ENCODE results near the gene PRG2. TPM values are rescaled to one million over a fixed set of nuclear protein-coding genes. Genes with fewer than 3 reads are reported as not detected.
"Not testable (repeated sequence)": the region's sequence is repeated elsewhere in the genome, so short reads cannot be mapped to it uniquely, and the experiment has no call there.

The PRG2 gene
- total RNA-seq, 1 experiment from 2014 or later, result not detected

DNA sequence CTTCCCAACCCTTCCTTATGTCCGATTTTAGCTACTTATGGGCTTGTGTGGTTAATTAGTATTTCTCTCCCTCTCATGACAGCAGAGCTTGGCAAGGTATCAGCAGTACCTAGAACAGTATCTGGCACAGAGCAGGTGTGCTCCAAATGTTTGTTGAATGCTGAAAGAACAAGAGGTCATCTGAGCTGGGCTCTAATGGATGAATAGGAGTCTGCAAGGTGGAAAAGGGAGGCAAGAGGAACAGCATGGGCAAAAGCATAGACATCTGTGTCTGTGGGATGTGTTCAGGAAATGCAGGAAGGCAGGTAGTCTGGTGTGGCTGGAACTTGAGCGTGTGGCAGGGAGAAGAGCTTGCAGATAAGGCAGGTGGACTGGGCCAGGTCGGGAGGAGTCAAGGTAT is 28.5 kb downstream of the PRG2 start:
- Histone ChIP-seq H3K27me3 (replicated peaks) (peaks cover 13% of the 10 kb centered on the region), H3K4me3 (no peak overlapping the region), H3K27ac (no peak overlapping the region), H3K36me3 (no peaks in the 10 kb centered on the region), H3K4me1 (replicated peaks) (no peaks in the 10 kb centered on the region), H3K9me3 (replicated peaks) (no peaks in the 10 kb centered on the region)
- DNase-seq (ENCODE audit: low read depth in 1 of 2, low spot score in 2 of 2), result no peak

DNA sequence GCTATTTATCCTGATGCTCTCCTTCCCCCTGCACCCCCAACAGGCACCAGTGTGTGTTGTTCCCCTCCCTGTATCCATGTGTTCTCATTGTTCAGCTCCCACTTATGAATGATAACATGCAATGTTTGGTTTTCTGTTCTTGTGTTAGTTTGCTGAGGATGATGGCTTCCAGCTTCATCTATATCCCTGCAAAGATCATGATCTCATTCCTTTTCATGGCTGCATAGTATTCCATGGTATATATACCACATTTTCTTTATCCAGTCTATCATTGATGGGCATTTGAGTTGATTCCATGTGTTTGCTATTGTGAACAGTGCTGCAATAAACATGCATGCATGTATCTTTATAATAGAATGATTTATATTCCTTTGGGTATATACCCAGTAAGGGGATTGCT is 29.0 kb downstream of the PRG2 start:
- H3K27me3 ChIP-seq (replicated peaks), result peaks cover 13% of the 10 kb centered on the region
- H3K36me3 ChIP-seq; H3K27ac ChIP-seq; H3K9me3 ChIP-seq (replicated peaks); DNase-seq (ENCODE audit: low read depth in 1 of 2, low spot score in 2 of 2); H3K4me1 ChIP-seq (replicated peaks); H3K4me3 ChIP-seq: not testable (repeated sequence)

DNA sequence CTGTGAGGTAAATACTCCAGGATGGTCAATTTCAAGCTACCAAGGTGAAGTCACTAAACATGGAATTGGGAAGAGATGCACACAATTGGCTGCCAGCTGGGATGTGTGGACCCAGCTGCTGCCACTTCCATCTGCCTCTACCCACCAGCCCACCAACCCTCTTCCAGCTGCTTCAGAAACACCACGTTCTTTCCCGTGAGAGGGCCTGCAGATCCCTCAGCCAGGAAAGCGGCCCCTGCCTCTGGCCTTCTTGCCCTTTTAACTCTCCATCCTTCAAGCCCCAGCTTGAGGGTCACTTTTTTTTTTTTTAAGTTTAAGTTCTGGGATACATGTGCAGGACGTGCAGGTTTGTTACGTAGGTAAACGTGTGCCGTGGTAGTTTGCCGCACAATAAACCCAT is 29.5 kb downstream of the PRG2 start:
- Histone ChIP-seq H3K4me3 (no peak overlapping the region), H3K9me3 (replicated peaks) (no peaks in the 10 kb centered on the region), H3K27ac (no peak overlapping the region), H3K27me3 (replicated peaks) (peaks cover 13% of the 10 kb centered on the region), H3K4me1 (replicated peaks) (no peaks in the 10 kb centered on the region), H3K36me3 (no peaks in the 10 kb centered on the region)
- DNase-seq (ENCODE audit: low read depth in 1 of 2, low spot score in 2 of 2), result no peak

DNA sequence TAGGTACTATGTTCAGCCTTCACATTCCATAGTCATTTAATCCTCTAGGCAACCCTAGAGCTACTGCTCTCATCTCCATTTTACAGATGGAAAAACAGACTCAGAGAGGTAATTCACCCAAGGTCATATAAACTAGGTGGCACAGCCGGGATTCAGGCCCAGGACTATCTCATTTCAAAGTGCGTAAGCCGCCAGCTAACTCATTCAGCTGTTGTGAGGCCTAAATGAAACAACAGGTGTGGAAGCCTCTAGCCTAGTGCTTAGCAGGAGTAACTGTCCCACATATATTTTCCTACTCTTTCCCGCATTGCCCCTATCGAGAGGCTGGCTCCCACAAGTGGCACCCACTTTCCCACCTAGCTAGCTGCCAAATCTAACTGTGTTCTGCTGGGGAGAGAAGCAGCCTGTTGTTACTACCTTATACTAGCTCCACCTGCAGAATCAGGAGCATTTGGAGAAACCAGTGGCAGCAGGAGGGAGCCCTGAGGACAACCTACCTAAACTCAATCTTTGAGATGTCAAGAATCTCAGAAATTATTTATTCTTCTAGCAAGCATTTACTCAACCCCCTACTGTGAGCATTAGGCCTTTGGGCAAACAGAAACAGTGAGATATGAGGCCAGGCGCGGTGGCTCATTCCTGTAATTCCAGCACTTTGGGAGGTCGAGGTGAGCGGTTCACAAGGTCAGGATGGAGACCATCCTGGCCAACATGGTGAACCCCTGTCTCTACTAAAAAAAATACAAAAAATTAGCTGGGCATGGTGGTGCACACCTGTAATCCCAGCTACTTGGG is 30.4 kb downstream of the PRG2 start:
- DNase-seq (ENCODE audit: low read depth in 1 of 2, low spot score in 2 of 2), result no peak
- H3K27ac ChIP-seq, result no peak overlapping the region
- H3K9me3 ChIP-seq (replicated peaks), result no peaks in the 10 kb centered on the region
- H3K4me1 ChIP-seq (replicated peaks), result no peaks in the 10 kb centered on the region
- H3K36me3 ChIP-seq, result no peaks in the 10 kb centered on the region
- H3K4me3 ChIP-seq, result no peak overlapping the region
- H3K27me3 ChIP-seq (replicated peaks), result peaks cover 13% of the 10 kb centered on the region

DNA sequence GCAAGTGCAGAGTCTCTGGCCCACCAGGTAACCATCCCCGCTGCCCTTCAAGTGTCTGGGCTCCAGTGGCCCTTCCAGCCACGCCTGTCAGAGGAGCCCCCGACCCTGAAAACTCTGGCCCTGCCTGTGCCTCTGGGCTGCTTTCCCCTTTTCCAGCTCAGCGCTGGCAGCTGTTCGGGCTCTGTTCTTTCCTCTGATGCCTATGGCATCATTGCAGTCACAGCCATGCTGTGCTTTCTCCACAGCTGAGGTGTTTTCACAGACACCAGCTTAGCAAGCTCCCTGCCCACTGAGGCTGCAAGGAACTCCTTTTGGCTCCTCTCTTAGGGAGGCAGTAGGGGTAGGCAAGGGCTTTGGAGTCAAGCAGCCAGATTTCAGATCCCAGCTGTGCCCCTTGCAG is 31.1 kb downstream of the PRG2 start:
- Histone ChIP-seq H3K9me3 (replicated peaks) (no peaks in the 10 kb centered on the region), H3K36me3 (no peaks in the 10 kb centered on the region), H3K4me1 (replicated peaks) (no peaks in the 10 kb centered on the region), H3K4me3 (no peak overlapping the region), H3K27me3 (replicated peaks) (peaks cover 13% of the 10 kb centered on the region), H3K27ac (no peak overlapping the region)
- no peak for DNase-seq (ENCODE audit: low read depth in 1 of 2, low spot score in 2 of 2)

DNA sequence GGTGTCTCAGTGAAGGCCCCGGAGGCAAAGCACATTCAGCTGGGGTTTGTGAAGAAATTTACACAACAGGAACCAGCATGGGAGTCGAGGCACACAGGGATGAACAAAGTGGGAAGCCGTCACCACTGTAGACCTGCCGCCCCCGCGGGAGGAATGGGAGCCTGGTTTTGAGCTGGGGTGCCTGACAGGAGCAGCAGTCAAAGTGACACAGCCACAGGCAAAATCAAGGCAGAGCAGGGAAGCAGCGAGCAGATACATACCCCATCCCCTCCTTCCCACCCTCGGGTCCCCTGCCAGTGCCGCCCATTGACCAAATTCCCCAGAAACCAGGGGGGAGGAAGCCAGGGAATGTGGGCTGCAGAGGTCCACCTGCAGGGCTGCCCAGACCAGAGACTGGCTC is 31.5 kb downstream of the PRG2 start:
- no peak overlapping the region for H3K4me3 ChIP-seq
- no peak for DNase-seq (ENCODE audit: low read depth in 1 of 2, low spot score in 2 of 2)
- H3K36me3 ChIP-seq, result no peaks in the 10 kb centered on the region
- no peaks in the 10 kb centered on the region for H3K4me1 ChIP-seq (replicated peaks)
- H3K27ac ChIP-seq, result no peak overlapping the region
- H3K9me3 ChIP-seq (replicated peaks), result no peaks in the 10 kb centered on the region
- peaks cover 13% of the 10 kb centered on the region for H3K27me3 ChIP-seq (replicated peaks)

DNA sequence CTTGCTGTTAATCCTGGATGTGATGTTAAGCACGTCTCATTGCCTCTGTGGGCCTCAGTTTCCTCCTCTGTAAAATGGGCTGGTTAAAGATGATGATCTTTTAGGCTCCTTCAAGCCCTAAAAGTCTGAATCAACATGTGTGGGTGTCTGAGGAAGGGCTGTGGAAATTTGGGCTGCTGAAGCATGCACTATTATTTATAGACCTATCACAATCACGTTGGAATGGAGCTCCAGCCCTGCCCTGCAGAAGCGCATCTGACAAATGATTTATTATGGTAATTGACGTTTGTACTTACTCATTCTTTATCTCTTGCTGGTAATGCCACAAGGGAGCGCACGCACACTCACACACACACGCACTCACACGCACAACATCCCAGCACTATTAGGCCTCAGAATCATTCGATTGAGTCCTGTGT is 31.9 kb downstream of the PRG2 start:
- no peak for DNase-seq (ENCODE audit: low read depth in 1 of 2, low spot score in 2 of 2)
- Histone ChIP-seq H3K36me3 (no peaks in the 10 kb centered on the region), H3K4me3 (no peak overlapping the region), H3K9me3 (replicated peaks) (no peaks in the 10 kb centered on the region), H3K27ac (no peak overlapping the region), H3K4me1 (replicated peaks) (no peaks in the 10 kb centered on the region), H3K27me3 (replicated peaks) (peaks cover 13% of the 10 kb centered on the region)

DNA sequence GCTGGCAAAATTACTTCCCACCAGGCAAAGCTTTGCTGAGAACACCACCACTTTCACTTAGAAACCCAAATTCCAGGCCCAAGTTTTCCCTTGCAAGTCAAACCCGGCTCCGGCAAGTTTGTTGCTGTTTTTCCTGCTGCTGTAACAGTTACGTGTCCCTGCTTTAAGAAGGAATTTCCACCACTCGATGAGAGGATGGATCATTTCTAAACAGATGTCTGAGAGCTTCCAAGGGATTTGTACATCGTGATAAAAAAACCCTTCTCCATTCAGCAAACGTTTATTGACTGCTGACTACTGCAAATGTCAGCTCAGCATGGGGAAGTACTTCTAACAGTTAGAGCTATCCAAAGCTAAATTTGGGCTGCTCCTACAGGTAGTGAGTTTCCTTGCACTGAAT is 32.6 kb downstream of the PRG2 start:
- Histone ChIP-seq H3K4me1 (replicated peaks) (no peaks in the 10 kb centered on the region), H3K27me3 (replicated peaks) (peaks cover 13% of the 10 kb centered on the region), H3K27ac (no peak overlapping the region), H3K9me3 (replicated peaks) (no peaks in the 10 kb centered on the region), H3K36me3 (no peaks in the 10 kb centered on the region), H3K4me3 (no peak overlapping the region)
- no peak for DNase-seq (ENCODE audit: low read depth in 1 of 2, low spot score in 2 of 2)

DNA sequence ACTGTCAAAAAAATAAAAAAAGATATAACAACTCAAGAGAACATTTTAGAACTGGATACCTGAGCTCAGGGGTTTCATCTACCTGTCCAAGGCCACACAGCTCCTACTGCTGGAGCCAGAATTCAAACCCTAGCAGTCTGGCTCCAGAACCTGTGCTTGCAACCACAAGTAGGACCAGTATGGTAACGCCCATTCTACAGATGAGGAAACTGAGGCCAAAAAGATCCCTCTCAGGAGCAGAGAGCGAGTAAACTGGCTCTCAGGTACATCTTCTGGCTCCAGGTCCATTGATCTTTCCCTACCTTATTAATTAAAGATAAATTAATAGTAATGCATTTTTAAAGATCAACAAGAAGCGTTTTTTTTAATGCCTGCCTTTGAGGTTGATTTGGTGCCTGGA is 33.1 kb downstream of the PRG2 start:
- H3K36me3 ChIP-seq, result no peaks in the 10 kb centered on the region
- DNase-seq (ENCODE audit: low read depth in 1 of 2, low spot score in 2 of 2), result no peak
- no peak overlapping the region for H3K4me3 ChIP-seq
- no peak overlapping the region for H3K27ac ChIP-seq
- H3K4me1 ChIP-seq (replicated peaks), result no peaks in the 10 kb centered on the region
- no peaks in the 10 kb centered on the region for H3K9me3 ChIP-seq (replicated peaks)
- H3K27me3 ChIP-seq (replicated peaks), result peaks cover 13% of the 10 kb centered on the region

DNA sequence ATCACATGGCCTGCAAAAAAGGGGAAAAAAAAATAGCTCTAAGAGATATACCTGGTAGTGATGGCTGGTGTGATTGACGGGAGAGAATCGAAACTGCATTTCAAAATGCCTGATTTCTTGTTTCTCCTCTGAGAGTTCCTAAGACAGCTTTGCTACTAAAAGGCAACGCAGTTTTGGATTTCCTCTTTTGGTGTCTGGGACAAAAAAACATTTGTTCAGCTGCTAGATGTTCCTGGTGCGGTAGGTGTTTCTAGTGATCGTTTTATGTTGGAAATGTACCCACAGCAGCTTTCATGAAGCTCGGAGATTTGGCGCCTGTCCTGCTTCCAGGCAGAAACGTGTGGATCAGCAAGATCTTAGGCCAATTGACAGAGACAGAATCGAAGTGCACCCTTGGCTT is 34.2 kb downstream of the PRG2 start:
- Histone ChIP-seq H3K4me3 (no peak overlapping the region), H3K9me3 (replicated peaks) (no peaks in the 10 kb centered on the region), H3K4me1 (replicated peaks) (no peaks in the 10 kb centered on the region), H3K36me3 (no peaks in the 10 kb centered on the region), H3K27me3 (replicated peaks) (peaks cover 10% of the 10 kb centered on the region), H3K27ac (no peak overlapping the region)
- DNase-seq (ENCODE audit: low read depth in 1 of 2, low spot score in 2 of 2), result no peak

DNA sequence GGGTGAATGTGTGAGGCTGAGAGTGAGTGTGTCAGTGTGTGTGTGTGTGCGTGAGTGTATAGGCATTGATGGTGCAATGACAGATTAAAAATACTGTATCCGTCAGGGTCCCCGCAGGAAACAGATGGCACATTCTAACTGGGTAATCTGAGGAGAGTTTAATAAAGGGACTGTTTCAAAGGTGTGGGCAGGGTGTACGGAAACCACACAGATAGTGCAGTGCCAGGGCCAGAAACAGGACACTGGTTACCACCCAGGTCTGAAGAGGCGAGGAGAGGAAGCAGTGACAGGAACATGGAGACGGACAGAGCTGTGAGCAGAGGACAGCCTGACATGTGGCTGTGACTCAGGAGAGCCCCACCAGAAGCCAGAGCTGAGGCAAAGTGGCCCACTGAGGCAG is 35.8 kb downstream of the PRG2 start:
- Histone ChIP-seq H3K9me3 (replicated peaks) (no peaks in the 10 kb centered on the region), H3K36me3 (no peaks in the 10 kb centered on the region), H3K27me3 (replicated peaks) (peaks cover 7% of the 10 kb centered on the region), H3K4me1 (replicated peaks) (no peaks in the 10 kb centered on the region), H3K4me3 (no peak overlapping the region), H3K27ac (no peak overlapping the region)
- no peak for DNase-seq (ENCODE audit: low read depth in 1 of 2, low spot score in 2 of 2)

DNA sequence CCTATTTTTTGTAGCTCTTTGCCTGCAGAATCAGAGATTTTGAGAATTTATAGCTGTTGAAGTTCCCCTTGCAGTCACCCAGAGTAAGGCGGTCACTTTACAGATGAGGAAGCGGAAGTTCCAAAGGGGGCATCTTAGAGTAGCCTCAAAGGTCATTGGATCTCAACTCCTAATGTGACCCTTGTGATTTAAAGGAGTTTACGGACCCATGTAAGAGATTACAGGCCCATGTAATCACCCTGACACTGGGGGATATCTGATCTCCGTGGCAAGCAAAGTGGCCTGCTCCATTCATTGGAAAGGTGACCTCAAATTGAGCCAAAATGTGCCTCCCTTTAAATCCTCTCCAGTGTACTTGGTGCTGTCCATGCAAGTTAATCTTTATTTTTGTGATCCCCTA is 36.6 kb downstream of the PRG2 start:
- H3K9me3 ChIP-seq (replicated peaks), result no peaks in the 10 kb centered on the region
- H3K36me3 ChIP-seq, result no peaks in the 10 kb centered on the region
- H3K4me3 ChIP-seq, result no peak overlapping the region
- H3K27me3 ChIP-seq (replicated peaks), result peaks cover 6% of the 10 kb centered on the region
- no peak overlapping the region for H3K27ac ChIP-seq
- no peak for DNase-seq (ENCODE audit: low read depth in 1 of 2, low spot score in 2 of 2)
- no peaks in the 10 kb centered on the region for H3K4me1 ChIP-seq (replicated peaks)

DNA sequence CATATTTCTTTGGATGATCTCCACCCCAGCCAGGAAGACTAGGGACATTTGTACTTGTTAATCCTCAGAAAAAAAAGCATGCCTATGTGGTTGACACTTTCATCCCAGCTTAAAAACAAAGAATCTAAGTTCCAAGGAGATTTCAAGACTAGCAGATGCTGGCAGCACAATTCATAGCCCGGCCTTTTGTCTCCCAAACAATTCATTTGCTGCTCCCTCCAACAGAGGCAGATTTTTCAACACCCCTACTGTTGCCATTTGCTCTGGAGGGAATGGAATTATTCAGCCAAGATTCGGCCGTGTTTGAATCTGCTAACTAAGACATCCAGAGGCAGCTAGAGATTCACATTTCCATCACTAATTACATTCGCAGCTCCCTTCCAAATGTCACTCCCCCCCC is 37.0 kb downstream of the PRG2 start:
- H3K4me3 ChIP-seq, result no peak overlapping the region
- no peaks in the 10 kb centered on the region for H3K9me3 ChIP-seq (replicated peaks)
- no peaks in the 10 kb centered on the region for H3K36me3 ChIP-seq
- H3K27me3 ChIP-seq (replicated peaks), result peaks cover 6% of the 10 kb centered on the region
- H3K27ac ChIP-seq, result no peak overlapping the region
- H3K4me1 ChIP-seq (replicated peaks), result no peaks in the 10 kb centered on the region
- DNase-seq (ENCODE audit: low read depth in 1 of 2, low spot score in 2 of 2), result no peak

DNA sequence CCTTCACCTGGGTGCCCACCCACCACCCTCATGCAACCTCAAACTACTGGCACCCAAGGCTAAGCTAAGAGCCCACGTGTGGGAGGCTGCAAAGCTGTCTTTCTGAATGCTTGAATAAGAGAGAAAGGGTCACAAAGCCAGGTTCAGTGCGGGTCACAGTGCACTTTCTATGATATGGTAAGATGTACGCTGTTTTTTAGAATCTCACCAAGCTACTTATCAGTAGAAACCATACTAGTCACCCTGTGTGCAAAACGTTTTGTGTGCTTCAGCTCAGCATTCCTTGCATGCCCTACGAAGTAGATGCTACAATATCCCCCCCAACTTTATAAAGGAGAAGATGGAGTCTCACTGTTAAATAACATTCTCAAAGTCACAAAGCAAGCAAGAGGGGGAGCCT is 37.4 kb downstream of the PRG2 start:
- no peaks in the 10 kb centered on the region for H3K36me3 ChIP-seq
- no peaks in the 10 kb centered on the region for H3K9me3 ChIP-seq (replicated peaks)
- H3K4me3 ChIP-seq, result no peak overlapping the region
- no peaks in the 10 kb centered on the region for H3K4me1 ChIP-seq (replicated peaks)
- no peak for DNase-seq (ENCODE audit: low read depth in 1 of 2, low spot score in 2 of 2)
- peaks cover 3% of the 10 kb centered on the region for H3K27me3 ChIP-seq (replicated peaks)
- H3K27ac ChIP-seq, result no peak overlapping the region

All from SJSA1 (cell line).